AG10803 (cell line): ENCODE measurements around the gene ATOH8.
A peak's percentile ranks its signal among the peaks of the same experiment; 100 is the strongest.
"Not testable (repeated sequence)": the region's sequence is repeated elsewhere in the genome, so short reads cannot be mapped to it uniquely, and the experiment has no call there.

Source experiments
- DNase-seq: peaks from one replicate; pipeline ENCODE4 v3.0.0; 2010; ENCODE audit warnings: low read depth
- H3K4me3 ChIP-seq: 2 replicates; pipeline ENCODE4 v1.5.1; 2011; ENCODE audit warnings: mild to moderate bottlenecking, low read length, control low read depth
- CTCF ChIP-seq: conservative IDR thresholded peaks from 2 replicates; pipeline ENCODE4 v1.5.1; 2011; ENCODE audit warnings: mild to moderate bottlenecking, low read length, control low read depth, inconsistent platforms

The ATOH8 gene

GRCh38 chr2:85713836-85714235 lies 40.0 kb upstream of the ATOH8 start:
- no peak for DNase-seq
- no peak for TF ChIP-seq CTCF

GRCh38 chr2:85714421-85714820 lies 39.4 kb upstream of the ATOH8 start:
- not testable (repeated sequence) for DNase-seq, H3K4me3 ChIP-seq

More at GRCh38 chr2:85713836-85714235, 40.0 kb upstream of the ATOH8 start:
- H3K4me3 ChIP-seq = no peak overlapping the region

- no peak for TF ChIP-seq CTCF
- no peak for DNase-seq
- H3K4me3 ChIP-seq = no peak overlapping the region
These were observed 39.0 kb upstream of the ATOH8 start for GRCh38 chr2:85714841-85715240.

GRCh38 chr2:85716346-85716914 lies 37.4 kb upstream of the ATOH8 start:
- H3K4me3 ChIP-seq = no peak overlapping the region
- no peak for TF ChIP-seq CTCF
- no peak for DNase-seq

- TF ChIP-seq CTCF = no peak
- no peak overlapping the region for H3K4me3 ChIP-seq
These were observed 36.3 kb upstream of the ATOH8 start for GRCh38 chr2:85717308-85718008.

GRCh38 chr2:85718009-85718391 lies 35.8 kb upstream of the ATOH8 start:
- TF ChIP-seq CTCF = no peak; the same call in 1 of the 2 replicates
- no peak overlapping the region for H3K4me3 ChIP-seq
- no peak for DNase-seq

More at GRCh38 chr2:85717308-85718008, 36.3 kb upstream of the ATOH8 start:
- DNase-seq = peak; percentile 93

- no peak overlapping the region for H3K4me3 ChIP-seq
- DNase-seq = no peak
- TF ChIP-seq CTCF = no peak
These were observed 34.8 kb upstream of the ATOH8 start for GRCh38 chr2:85718885-85719492.
